ENCODE results near the gene RAB11FIP4.

- TF ChIP-seq, protein P1, sequence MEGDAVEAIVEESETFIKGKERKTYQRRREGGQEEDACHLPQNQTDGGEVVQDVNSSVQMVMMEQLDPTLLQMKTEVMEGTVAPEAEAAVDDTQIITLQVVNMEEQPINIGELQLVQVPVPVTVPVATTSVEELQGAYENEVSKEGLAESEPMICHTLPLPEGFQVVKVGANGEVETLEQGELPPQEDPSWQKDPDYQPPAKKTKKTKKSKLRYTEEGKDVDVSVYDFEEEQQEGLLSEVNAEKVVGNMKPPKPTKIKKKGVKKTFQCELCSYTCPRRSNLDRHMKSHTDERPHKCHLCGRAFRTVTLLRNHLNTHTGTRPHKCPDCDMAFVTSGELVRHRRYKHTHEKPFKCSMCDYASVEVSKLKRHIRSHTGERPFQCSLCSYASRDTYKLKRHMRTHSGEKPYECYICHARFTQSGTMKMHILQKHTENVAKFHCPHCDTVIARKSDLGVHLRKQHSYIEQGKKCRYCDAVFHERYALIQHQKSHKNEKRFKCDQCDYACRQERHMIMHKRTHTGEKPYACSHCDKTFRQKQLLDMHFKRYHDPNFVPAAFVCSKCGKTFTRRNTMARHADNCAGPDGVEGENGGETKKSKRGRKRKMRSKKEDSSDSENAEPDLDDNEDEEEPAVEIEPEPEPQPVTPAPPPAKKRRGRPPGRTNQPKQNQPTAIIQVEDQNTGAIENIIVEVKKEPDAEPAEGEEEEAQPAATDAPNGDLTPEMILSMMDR (IDR thresholded peaks at IDR 0.05): no peak
- TF ChIP-seq EZH2 (IDR thresholded peaks at IDR 0.05; ENCODE audit: borderline replicate concordance, insufficient read depth, low read depth, low read length, poor library complexity, severe bottlenecking): no peak
Observed at GRCh38 chr17:31378638-31379037, 12.8 kb upstream of the RAB11FIP4 start.
